ENCODE results near the gene SLC25A44.
A peak's percentile ranks its signal among the peaks of the same experiment; 100 is the strongest.

Gene SLC25A44

GRCh38 chr1:156160000-156160742, 33.7 kb upstream of the SLC25A44 start:
- no peak overlapping the region for H3K27ac Mint-ChIP-seq
- H3K4me1 Mint-ChIP-seq = peaks cover 54% of the 10 kb centered on the region
- H3K9me3 Mint-ChIP-seq = peaks cover 3% of the 10 kb centered on the region
- DNase-seq = no peak
- peaks cover 12% of the 10 kb centered on the region for H3K27me3 Mint-ChIP-seq (ENCODE audit: low read depth, poor library complexity)
- peaks cover 3% of the 10 kb centered on the region for H3K36me3 Mint-ChIP-seq (ENCODE audit: low read depth)
- no peak for TF ChIP-seq CTCF (IDR thresholded peaks at IDR 0.05)
- H3K4me3 Mint-ChIP-seq = peak overlapping the region; percentile 78

GRCh38 chr1:156160743-156161171, 33.1 kb upstream of the SLC25A44 start:
- Mint-ChIP-seq H3K9me3 (peaks cover 9% of the 10 kb centered on the region), H3K4me3 (peak overlapping the region; percentile 78), H3K4me1 (peaks cover 53% of the 10 kb centered on the region), H3K36me3 (ENCODE audit: low read depth) (peaks cover 9% of the 10 kb centered on the region), H3K27me3 (ENCODE audit: low read depth, poor library complexity) (peaks cover 15% of the 10 kb centered on the region), H3K27ac (peak overlapping the region; percentile 77)
- TF ChIP-seq CTCF (IDR thresholded peaks at IDR 0.05) = no peak
- peak; percentile 90 for DNase-seq

- no peak overlapping the region for H3K27ac Mint-ChIP-seq
- H3K36me3 Mint-ChIP-seq (ENCODE audit: low read depth) = peaks cover 9% of the 10 kb centered on the region
- H3K9me3 Mint-ChIP-seq = peaks cover 16% of the 10 kb centered on the region
- DNase-seq = no peak
- peaks cover 12% of the 10 kb centered on the region for H3K27me3 Mint-ChIP-seq (ENCODE audit: low read depth, poor library complexity)
- peaks cover 41% of the 10 kb centered on the region for H3K4me1 Mint-ChIP-seq
- TF ChIP-seq CTCF (IDR thresholded peaks at IDR 0.05) = no peak
- peak overlapping the region; percentile 18 for H3K4me3 Mint-ChIP-seq
These were observed 31.4 kb upstream of the SLC25A44 start for GRCh38 chr1:156162430-156163037.

- Mint-ChIP-seq H3K27ac (no peak overlapping the region), H3K36me3 (ENCODE audit: low read depth) (peaks cover 13% of the 10 kb centered on the region)
- DNase-seq = no peak
These were observed 30.2 kb upstream of the SLC25A44 start for GRCh38 chr1:156163712-156164111.

GRCh38 chr1:156164125-156164831, 29.6 kb upstream of the SLC25A44 start:
- no peak for DNase-seq
- Mint-ChIP-seq H3K27ac (no peak overlapping the region), H3K4me3 (no peak overlapping the region), H3K9me3 (peaks cover 23% of the 10 kb centered on the region), H3K36me3 (ENCODE audit: low read depth) (peaks cover 13% of the 10 kb centered on the region), H3K27me3 (ENCODE audit: low read depth, poor library complexity) (peaks cover 7% of the 10 kb centered on the region), H3K4me1 (peaks cover 23% of the 10 kb centered on the region)
- no peak for TF ChIP-seq CTCF (IDR thresholded peaks at IDR 0.05)

More at GRCh38 chr1:156163712-156164111, 30.2 kb upstream of the SLC25A44 start:
- Mint-ChIP-seq H3K4me1 (peaks cover 29% of the 10 kb centered on the region), H3K9me3 (peaks cover 23% of the 10 kb centered on the region), H3K27me3 (ENCODE audit: low read depth, poor library complexity) (peaks cover 7% of the 10 kb centered on the region), H3K4me3 (no peak overlapping the region)
- TF ChIP-seq CTCF (IDR thresholded peaks at IDR 0.05) = no peak

Data from nephron progenitor cell (in vitro differentiated cells).